Central memory CD8-positive, alpha-beta T cell (primary cell): ENCODE data around the gene SCYL3.
"Not testable (repeated sequence)": the region's sequence is repeated elsewhere in the genome, so short reads cannot be mapped to it uniquely, and the experiment has no call there.

Experiments
- ATAC-seq: fragments of 150-1000 bp; cut with Tn5 transposase; replicated peaks from 2 replicates; pipeline ENCODE4 v1.10.0; 2022; ENCODE audit warnings: mild to moderate bottlenecking, moderate FRiP score, moderate number of reproducible peaks; ENCODE audit not compliant: poor library complexity, severe bottlenecking; ENCODE audit errors: extremely low read depth
- DNase-seq, 2 donors: peaks; one replicate each; pipeline ENCODE4 v3.0.0; 2021; ENCODE audit warnings: low spot score in 2 of 2
- H3K27ac Mint-ChIP-seq: one replicate; pipeline ENCODE4 v1.8.0; 2022; ENCODE audit warnings: low read depth, mild to moderate bottlenecking, moderate library complexity, mixed read lengths
- H3K27me3 Mint-ChIP-seq: one replicate; pipeline ENCODE4 v1.8.0; 2022; ENCODE audit warnings: mixed read lengths
- H3K36me3 Mint-ChIP-seq: one replicate; pipeline ENCODE4 v1.8.0; 2022; ENCODE audit warnings: mild to moderate bottlenecking, moderate library complexity, mixed read lengths; ENCODE audit not compliant: insufficient read depth
- H3K4me1 Mint-ChIP-seq: one replicate; pipeline ENCODE4 v1.8.0; 2022; ENCODE audit warnings: mixed read lengths
- H3K4me3 Mint-ChIP-seq: one replicate; pipeline ENCODE4 v1.8.0; 2022; ENCODE audit warnings: mild to moderate bottlenecking, moderate library complexity, mixed read lengths
- H3K9me3 Mint-ChIP-seq: one replicate; pipeline ENCODE4 v1.8.0; 2022; ENCODE audit warnings: mixed read lengths

The SCYL3 gene

DNA sequence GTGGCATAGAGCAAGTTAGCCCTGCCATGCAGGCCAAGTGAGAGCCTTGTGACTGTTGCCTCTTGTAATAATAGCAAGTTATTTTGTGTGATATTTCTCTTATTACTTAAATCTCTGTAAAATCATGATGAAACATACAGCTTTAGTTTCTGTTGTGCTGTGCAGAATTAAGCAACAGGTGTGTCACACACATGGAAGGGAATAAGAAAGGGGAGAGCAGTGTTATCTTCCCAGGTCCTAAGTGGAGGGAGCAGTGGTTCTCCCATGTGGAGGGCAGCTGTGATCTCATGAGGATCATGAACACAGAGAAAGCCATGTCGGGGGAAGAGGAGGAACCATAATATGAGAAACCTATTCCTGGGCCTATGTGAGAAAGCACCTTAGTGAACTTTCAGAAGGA lies 25.2 kb upstream of the SCYL3 start:
- H3K9me3 Mint-ChIP-seq = no peaks in the 10 kb centered on the region
- no peaks in the 10 kb centered on the region for H3K27me3 Mint-ChIP-seq
- H3K4me1 Mint-ChIP-seq = no peaks in the 10 kb centered on the region
- peaks cover 8% of the 10 kb centered on the region for H3K36me3 Mint-ChIP-seq
- DNase-seq = no peak
- H3K27ac Mint-ChIP-seq = no peak overlapping the region
- ATAC-seq = no peak
- H3K4me3 Mint-ChIP-seq = no peak overlapping the region

DNA sequence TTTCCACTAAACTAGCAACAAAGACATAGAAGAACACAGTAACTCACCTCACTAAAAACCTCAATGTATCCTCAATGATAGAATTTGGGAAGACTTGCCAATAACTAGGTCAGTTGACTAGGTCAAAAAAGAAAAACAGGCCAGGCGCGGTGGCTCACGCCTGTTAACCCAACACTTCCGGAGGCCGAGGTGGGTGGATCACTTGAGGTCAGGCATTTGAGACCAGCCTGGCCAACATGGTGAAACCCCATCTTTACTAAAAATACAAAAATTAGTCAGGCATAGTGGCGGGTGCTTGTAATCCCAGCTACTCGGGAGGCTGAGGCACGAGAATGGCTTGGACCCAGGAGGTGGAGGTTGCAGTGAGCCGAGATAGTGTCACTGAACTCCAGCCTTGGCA lies 24.5 kb upstream of the SCYL3 start:
- not testable (repeated sequence) for DNase-seq, H3K27me3 Mint-ChIP-seq, H3K9me3 Mint-ChIP-seq, H3K4me3 Mint-ChIP-seq, H3K4me1 Mint-ChIP-seq, H3K36me3 Mint-ChIP-seq, H3K27ac Mint-ChIP-seq, ATAC-seq

DNA sequence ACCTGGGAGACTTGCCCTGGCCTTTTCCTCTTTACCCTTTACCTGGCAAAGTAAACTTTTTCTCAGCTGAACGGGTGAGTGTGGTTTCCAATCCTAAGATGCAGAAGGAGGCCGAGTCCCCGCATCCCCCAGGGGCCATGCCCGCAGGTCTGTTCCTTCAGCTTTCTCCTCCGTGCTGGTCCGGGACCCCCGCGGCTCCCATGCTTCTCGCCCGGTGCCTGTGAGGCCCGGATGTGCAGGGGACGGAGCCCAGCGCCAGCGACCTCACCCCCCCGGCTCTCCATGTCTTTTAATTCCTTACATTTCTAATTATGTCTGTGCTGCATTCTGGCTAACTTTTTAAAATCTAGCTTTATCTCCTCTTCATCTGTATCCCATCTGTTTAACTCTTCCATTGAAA lies 21.5 kb upstream of the SCYL3 start:
- ATAC-seq (no peak), DNase-seq (no peak)
- H3K4me1 Mint-ChIP-seq = no peaks in the 10 kb centered on the region
- no peak overlapping the region for H3K4me3 Mint-ChIP-seq
- H3K27me3 Mint-ChIP-seq = no peaks in the 10 kb centered on the region
- H3K36me3 Mint-ChIP-seq = peaks cover 6% of the 10 kb centered on the region
- no peaks in the 10 kb centered on the region for H3K9me3 Mint-ChIP-seq
- H3K27ac Mint-ChIP-seq = no peak overlapping the region

DNA sequence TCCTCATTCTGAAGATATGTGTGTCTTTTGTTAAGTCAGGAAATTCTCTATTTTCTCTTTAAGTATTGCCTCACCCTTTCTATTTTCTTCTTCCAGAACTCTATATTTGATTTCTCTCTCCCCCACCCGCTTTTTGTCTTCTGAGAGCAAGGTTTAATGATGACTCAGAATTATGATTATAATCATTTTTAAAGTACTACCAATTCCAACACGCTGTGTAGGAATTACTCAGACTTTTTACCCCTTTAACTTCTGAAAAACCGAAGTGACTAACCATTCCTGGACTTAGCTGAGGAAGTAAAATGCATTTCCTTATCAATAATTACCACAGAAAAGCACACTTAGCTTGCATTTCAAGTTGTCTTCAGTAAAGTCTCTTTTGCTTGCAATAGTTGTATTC lies 20.8 kb upstream of the SCYL3 start:
- Mint-ChIP-seq H3K4me3 (no peak overlapping the region), H3K27me3 (no peaks in the 10 kb centered on the region), H3K4me1 (no peaks in the 10 kb centered on the region), H3K36me3 (peaks cover 6% of the 10 kb centered on the region), H3K27ac (peak overlapping the region; percentile 46), H3K9me3 (no peaks in the 10 kb centered on the region)
- DNase-seq (no peak), ATAC-seq (no peak)

DNA sequence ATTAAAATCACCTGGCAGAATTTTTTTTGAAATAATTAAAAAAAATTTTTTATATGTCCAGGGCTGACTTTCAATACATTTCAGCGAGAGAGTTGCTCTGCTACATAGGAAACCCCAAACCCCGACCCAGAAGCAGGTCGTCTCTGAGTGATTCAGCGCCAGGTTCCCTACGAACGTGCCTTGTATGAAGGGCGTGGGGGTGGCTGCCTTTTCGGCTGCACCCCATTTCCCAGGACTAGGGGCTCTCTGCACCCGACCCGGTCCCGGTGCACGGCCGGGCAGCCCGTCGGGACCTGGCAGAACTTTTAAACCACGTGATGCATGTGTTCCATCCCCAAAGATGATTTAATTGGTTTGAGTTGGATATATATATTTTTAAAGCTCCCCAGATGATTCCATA lies 15.8 kb upstream of the SCYL3 start:
- Mint-ChIP-seq H3K27me3 (no peaks in the 10 kb centered on the region), H3K9me3 (no peaks in the 10 kb centered on the region), H3K36me3 (peaks cover 2% of the 10 kb centered on the region), H3K27ac (no peak overlapping the region), H3K4me1 (peaks cover 8% of the 10 kb centered on the region), H3K4me3 (no peak overlapping the region)
- ATAC-seq = no peak
- no peak for DNase-seq

GRCh38 chr1:169906938-169907337 lies 13.2 kb upstream of the SCYL3 start:
- ATAC-seq (no peak), DNase-seq (no peak)
- Mint-ChIP-seq H3K27ac (no peak overlapping the region), H3K9me3 (no peaks in the 10 kb centered on the region), H3K36me3 (no peaks in the 10 kb centered on the region), H3K4me1 (peaks cover 20% of the 10 kb centered on the region), H3K27me3 (peaks cover 15% of the 10 kb centered on the region), H3K4me3 (no peak overlapping the region)

DNA sequence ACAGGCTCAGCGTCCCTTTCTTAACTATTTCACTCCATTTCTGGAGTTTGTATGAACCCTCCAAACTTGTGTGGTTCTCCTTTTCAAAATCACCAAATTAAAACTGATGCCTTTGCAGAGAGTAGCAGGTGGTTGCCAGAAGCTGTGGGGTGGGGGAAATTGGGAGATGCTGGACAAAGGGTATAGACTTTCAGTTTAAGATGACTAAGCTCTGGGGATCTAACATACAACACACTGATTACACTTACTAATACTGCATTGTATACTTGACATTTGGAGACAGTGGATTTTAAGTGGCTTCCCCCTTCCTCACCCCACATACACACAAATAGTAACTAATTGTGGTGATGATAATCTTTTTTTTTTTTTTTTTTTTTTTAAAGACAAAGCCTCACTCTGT lies 11.1 kb upstream of the SCYL3 start:
- peak overlapping the region; percentile 57 for H3K27ac Mint-ChIP-seq
- H3K36me3 Mint-ChIP-seq = no peaks in the 10 kb centered on the region
- H3K4me3 Mint-ChIP-seq = no peak overlapping the region
- H3K27me3 Mint-ChIP-seq = peaks cover 23% of the 10 kb centered on the region
- H3K9me3 Mint-ChIP-seq = no peaks in the 10 kb centered on the region
- peaks cover 20% of the 10 kb centered on the region for H3K4me1 Mint-ChIP-seq
- no peak for DNase-seq
- no peak for ATAC-seq

- no peaks in the 10 kb centered on the region for H3K36me3 Mint-ChIP-seq
- H3K27me3 Mint-ChIP-seq = peaks cover 23% of the 10 kb centered on the region
- ATAC-seq = no peak
- no peak overlapping the region for H3K27ac Mint-ChIP-seq
- H3K4me1 Mint-ChIP-seq = peaks cover 12% of the 10 kb centered on the region
- peak overlapping the region; percentile 25 for H3K4me3 Mint-ChIP-seq
- no peaks in the 10 kb centered on the region for H3K9me3 Mint-ChIP-seq
- DNase-seq = no peak
Observed at GRCh38 chr1:169902751-169903150, 9.1 kb upstream of the SCYL3 start.

- ATAC-seq (no peak), DNase-seq (no peak)
- Mint-ChIP-seq H3K4me3 (no peak overlapping the region), H3K27ac (no peak overlapping the region), H3K27me3 (peaks cover 35% of the 10 kb centered on the region), H3K36me3 (no peaks in the 10 kb centered on the region), H3K4me1 (peaks cover 12% of the 10 kb centered on the region), H3K9me3 (no peaks in the 10 kb centered on the region)
Observed at GRCh38 chr1:169901115-169901514, 7.4 kb upstream of the SCYL3 start.

DNA sequence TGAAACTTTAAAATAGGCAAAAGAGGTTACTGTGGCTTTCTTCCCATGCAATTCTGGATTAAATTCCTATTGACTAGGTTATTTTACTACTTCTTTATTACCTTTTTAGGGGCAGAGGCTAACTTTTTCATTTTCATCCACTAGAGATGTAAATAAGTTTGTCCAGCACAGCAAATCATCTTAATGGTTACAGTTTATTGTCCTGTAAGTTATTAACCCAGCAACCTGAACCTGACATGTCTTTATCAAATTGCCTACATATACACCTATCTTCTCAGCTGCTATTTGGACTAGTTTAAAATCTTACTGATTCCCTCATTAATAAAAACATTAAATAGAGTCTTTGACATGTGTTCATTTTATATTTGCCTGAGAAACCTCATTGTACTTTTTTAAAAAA lies 6.9 kb upstream of the SCYL3 start:
- no peak overlapping the region for H3K4me3 Mint-ChIP-seq
- DNase-seq (no peak), ATAC-seq (no peak)
- H3K36me3 Mint-ChIP-seq = no peaks in the 10 kb centered on the region
- H3K4me1 Mint-ChIP-seq = peaks cover 12% of the 10 kb centered on the region
- no peaks in the 10 kb centered on the region for H3K9me3 Mint-ChIP-seq
- no peak overlapping the region for H3K27ac Mint-ChIP-seq
- H3K27me3 Mint-ChIP-seq = peaks cover 35% of the 10 kb centered on the region

DNA sequence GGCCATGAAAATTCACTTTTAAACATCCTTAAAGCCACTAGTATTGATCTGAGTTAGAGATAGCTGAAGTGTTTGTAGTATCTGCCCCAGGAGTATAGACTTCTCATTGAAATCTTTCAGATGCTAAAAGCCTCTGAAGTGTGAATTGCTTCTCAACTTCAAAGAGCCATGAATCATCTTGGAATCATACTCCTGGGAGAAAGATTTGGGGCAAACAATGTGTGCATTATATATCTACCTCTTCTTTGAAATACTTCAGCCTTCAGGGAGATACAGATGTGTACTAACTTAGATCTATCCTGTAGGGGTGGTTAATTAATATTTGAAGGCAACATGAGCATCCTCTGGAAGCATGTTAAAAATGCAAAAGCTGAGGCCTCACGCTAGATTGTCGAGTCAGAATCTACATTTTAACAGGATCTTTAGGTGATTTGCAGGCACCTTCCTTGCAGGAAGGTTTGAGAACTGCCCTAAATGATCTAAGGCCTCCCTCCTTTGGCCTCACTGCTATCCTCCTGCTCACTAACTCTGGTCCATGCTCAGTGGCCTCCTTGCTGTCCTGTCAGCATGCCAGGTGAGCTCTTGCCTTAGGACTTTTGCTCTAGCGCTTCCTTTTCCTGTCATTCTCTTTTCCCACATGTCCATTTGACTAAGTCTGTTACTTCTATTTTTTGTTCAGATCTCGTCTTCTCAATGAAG lies 6.0 kb upstream of the SCYL3 start:
- no peaks in the 10 kb centered on the region for H3K36me3 Mint-ChIP-seq
- ATAC-seq = no peak
- peaks cover 35% of the 10 kb centered on the region for H3K27me3 Mint-ChIP-seq
- no peaks in the 10 kb centered on the region for H3K9me3 Mint-ChIP-seq
- no peak overlapping the region for H3K27ac Mint-ChIP-seq
- no peak for DNase-seq
- H3K4me1 Mint-ChIP-seq = peaks cover 12% of the 10 kb centered on the region
- H3K4me3 Mint-ChIP-seq = no peak overlapping the region

- ATAC-seq = no peak
Observed at GRCh38 chr1:169896013-169896412, 2.3 kb upstream of the SCYL3 start.

GRCh38 chr1:169894424-169895145 lies 889 bp upstream of the SCYL3 start:
- H3K27me3 Mint-ChIP-seq = peaks cover 12% of the 10 kb centered on the region
- DNase-seq (no peak), ATAC-seq (no peak)
- peaks cover 30% of the 10 kb centered on the region for H3K4me1 Mint-ChIP-seq
- H3K4me3 Mint-ChIP-seq = peak overlapping the region; percentile 92
- H3K9me3 Mint-ChIP-seq = no peaks in the 10 kb centered on the region
- H3K36me3 Mint-ChIP-seq = peaks cover 8% of the 10 kb centered on the region
- H3K27ac Mint-ChIP-seq = peak overlapping the region; percentile 99

More at GRCh38 chr1:169896013-169896412, 2.3 kb upstream of the SCYL3 start:
- DNase-seq = no peak
- peaks cover 12% of the 10 kb centered on the region for H3K27me3 Mint-ChIP-seq
- H3K4me3 Mint-ChIP-seq = no peak overlapping the region
- peaks cover 20% of the 10 kb centered on the region for H3K4me1 Mint-ChIP-seq
- H3K27ac Mint-ChIP-seq = no peak overlapping the region
- peaks cover 8% of the 10 kb centered on the region for H3K36me3 Mint-ChIP-seq
- H3K9me3 Mint-ChIP-seq = no peaks in the 10 kb centered on the region
